CD4-positive, CD25-positive, alpha-beta regulatory T cell (primary cell): Measurements from ENCODE around the gene SPATA20. TPM values are rescaled to one million over a fixed set of nuclear protein-coding genes. Genes with fewer than 3 reads are reported as not detected.

Experiments
- ATAC-seq, 2 donors: fragments of 150-1000 bp; cut with Tn5 transposase; one replicate each; pipeline ENCODE4 v1.10.0; 2021; ENCODE audit warnings: low read depth in 2 of 2, moderate number of reproducible peaks in 2 of 2, moderate library complexity in 1 of 2
- DNase-seq, 3 donors: peaks; one replicate each; pipeline versions ENCODE4 v3.0.0 to v3.0.0-alpha.2; 2012 to 2022; ENCODE audit warnings: mixed read lengths in 1 of 3
- H3K27ac ChIP-seq: one replicate; pipeline ENCODE4 v1.7.0; 2013; ENCODE audit warnings: mild to moderate bottlenecking, low read length; ENCODE audit not compliant: insufficient read depth, poor library complexity, severe bottlenecking
- H3K27me3 ChIP-seq: one replicate; pipeline ENCODE4 v1.7.0; 2013; ENCODE audit warnings: low read length; ENCODE audit not compliant: control insufficient read depth, insufficient read depth
- H3K36me3 ChIP-seq: one replicate; pipeline ENCODE4 v1.7.0; 2013; ENCODE audit warnings: mild to moderate bottlenecking, low read length, moderate library complexity; ENCODE audit not compliant: control insufficient read depth, insufficient read depth
- H3K4me1 ChIP-seq: 2 replicates; pipeline ENCODE4 v1.7.0; 2013; ENCODE audit warnings: mild to moderate bottlenecking, low read length; ENCODE audit not compliant: insufficient read depth, control insufficient read depth, poor library complexity, severe bottlenecking
- H3K4me3 ChIP-seq: one replicate; pipeline ENCODE4 v1.7.0; 2013; ENCODE audit warnings: low read depth, mild to moderate bottlenecking, low read length, moderate library complexity
- H3K9me3 ChIP-seq, 2 experiments: 1 replicate in 1 of 2; 2 replicates in 1 of 2; pipeline ENCODE4 v1.7.0; 2013; ENCODE audit warnings: low read length in 2 of 2, mild to moderate bottlenecking in 1 of 2, moderate library complexity in 1 of 2; ENCODE audit not compliant: control insufficient read depth in 2 of 2
- H3K27ac Mint-ChIP-seq, 3 donors: one replicate each; pipeline ENCODE4 v1.8.0; 2020 to 2022; ENCODE audit warnings: mild to moderate bottlenecking in 3 of 3, mixed read lengths in 3 of 3, moderate library complexity in 2 of 3
- H3K27me3 Mint-ChIP-seq: one replicate; pipeline ENCODE4 v1.8.0; 2022; ENCODE audit warnings: mild to moderate bottlenecking, mixed read lengths
- H3K36me3 Mint-ChIP-seq: one replicate; pipeline ENCODE4 v1.8.0; 2020; ENCODE audit warnings: mixed read lengths
- H3K4me1 Mint-ChIP-seq, 4 donors: one replicate each; pipeline ENCODE4 v1.8.0; 2020 to 2022; ENCODE audit warnings: mixed read lengths in 4 of 4, mild to moderate bottlenecking in 1 of 4
- H3K4me3 Mint-ChIP-seq, 4 donors: one replicate each; pipeline ENCODE4 v1.8.0; 2020 to 2022; ENCODE audit warnings: mild to moderate bottlenecking in 4 of 4, mixed read lengths in 4 of 4, moderate library complexity in 3 of 4
- H3K9me3 Mint-ChIP-seq, 7 donors: one replicate each; pipeline ENCODE4 v1.8.0; 2020 to 2022; ENCODE audit warnings: mixed read lengths in 7 of 7, mild to moderate bottlenecking in 3 of 7, moderate library complexity in 2 of 7
- polyA plus RNA-seq, 4 donors: library from polyadenylated mRNA; unstranded; fragments of 300-500 nt; fragmentation: Illumina TruSeq; gene quantifications; one replicate each; pipeline ENCODE4 v1.2.3, GENCODE V29; 2021
- total RNA-seq: library from RNA; stranded (reverse); gene quantifications from one replicate; pipeline ENCODE4 v1.2.3, GENCODE V29; 2022

SPATA20 gene
- total and polyA plus RNA-seq, 5 donors from 2014 or later, result 5.8 to 26.8 (median 6.7) TPM

- no peak for ATAC-seq
- no peaks in the 10 kb centered on the region for H3K9me3 Mint-ChIP-seq
Measured at GRCh38 chr17:50517011-50517410, 30.0 kb upstream of the SPATA20 start.

GRCh38 chr17:50517504-50518383 lies 29.2 kb upstream of the SPATA20 start:
- H3K9me3 Mint-ChIP-seq, result no peaks in the 10 kb centered on the region

More at GRCh38 chr17:50517011-50517410, 30.0 kb upstream of the SPATA20 start:
- Histone ChIP-seq H3K27me3 (no peaks in the 10 kb centered on the region), H3K4me3 (no peak overlapping the region), H3K36me3 (no peaks in the 10 kb centered on the region), H3K4me1 (no peaks in the 10 kb centered on the region), H3K27ac (no peak overlapping the region), H3K9me3 (no peaks in the 10 kb centered on the region)
- Mint-ChIP-seq H3K27ac (peak overlapping the region in 1 of 3 donors; percentile 15), H3K27me3 (no peaks in the 10 kb centered on the region), H3K4me1 (peaks cover 0 to 17% (median 9%) of the 10 kb centered on the region in 4 donors), H3K4me3 (no peak overlapping the region), H3K36me3 (no peaks in the 10 kb centered on the region)
- DNase-seq, result no peak

GRCh38 chr17:50518384-50519023 lies 28.5 kb upstream of the SPATA20 start:
- no peaks in the 10 kb centered on the region for H3K36me3 ChIP-seq
- no peak overlapping the region for H3K4me3 ChIP-seq
- H3K4me1 ChIP-seq, result no peaks in the 10 kb centered on the region
- Mint-ChIP-seq H3K27me3 (no peaks in the 10 kb centered on the region), H3K4me1 (peaks cover 0 to 9% (median 6%) of the 10 kb centered on the region in 4 donors), H3K36me3 (no peaks in the 10 kb centered on the region), H3K4me3 (peak overlapping the region in 1 of 4 donors; percentile 68), H3K9me3 (no peaks in the 10 kb centered on the region), H3K27ac (no peak overlapping the region)
- DNase-seq (no peak), ATAC-seq (no peak)
- H3K9me3 ChIP-seq, result no peaks in the 10 kb centered on the region
- no peaks in the 10 kb centered on the region for H3K27me3 ChIP-seq
- H3K27ac ChIP-seq, result no peak overlapping the region

More at GRCh38 chr17:50517504-50518383, 29.2 kb upstream of the SPATA20 start:
- H3K36me3 ChIP-seq, result no peaks in the 10 kb centered on the region
- DNase-seq (no peak), ATAC-seq (no peak)
- no peaks in the 10 kb centered on the region for H3K27me3 ChIP-seq
- peak overlapping the region in 1 of 3 donors; percentile 15 for H3K27ac Mint-ChIP-seq
- H3K4me3 ChIP-seq, result no peak overlapping the region
- H3K9me3 ChIP-seq, result no peaks in the 10 kb centered on the region
- H3K36me3 Mint-ChIP-seq, result no peaks in the 10 kb centered on the region
- H3K27ac ChIP-seq, result no peak overlapping the region
- H3K4me3 Mint-ChIP-seq, result peak overlapping the region in 1 of 4 donors; percentile 4
- H3K4me1 ChIP-seq, result no peaks in the 10 kb centered on the region
- H3K4me1 Mint-ChIP-seq, result peaks cover 0 to 10% (median 6%) of the 10 kb centered on the region in 4 donors
- no peaks in the 10 kb centered on the region for H3K27me3 Mint-ChIP-seq

GRCh38 chr17:50519141-50519834 lies 27.7 kb upstream of the SPATA20 start:
- no peak overlapping the region for H3K27ac ChIP-seq
- Mint-ChIP-seq H3K9me3 (no peaks in the 10 kb centered on the region), H3K27ac (no peak overlapping the region), H3K27me3 (no peaks in the 10 kb centered on the region), H3K4me1 (peaks cover 0 to 9% (median 6%) of the 10 kb centered on the region in 4 donors), H3K4me3 (no peak overlapping the region), H3K36me3 (no peaks in the 10 kb centered on the region)
- ATAC-seq, result no peak
- H3K36me3 ChIP-seq, result no peaks in the 10 kb centered on the region
- H3K27me3 ChIP-seq, result no peaks in the 10 kb centered on the region
- no peaks in the 10 kb centered on the region for H3K9me3 ChIP-seq
- no peaks in the 10 kb centered on the region for H3K4me1 ChIP-seq
- no peak overlapping the region for H3K4me3 ChIP-seq
- DNase-seq, result no peak

GRCh38 chr17:50520483-50520882 lies 26.5 kb upstream of the SPATA20 start:
- H3K27ac ChIP-seq, result no peak overlapping the region
- H3K4me1 ChIP-seq, result no peaks in the 10 kb centered on the region
- DNase-seq (no peak), ATAC-seq (no peak)
- no peaks in the 10 kb centered on the region for H3K36me3 ChIP-seq
- no peaks in the 10 kb centered on the region for H3K9me3 Mint-ChIP-seq
- H3K4me3 ChIP-seq, result no peak overlapping the region
- no peaks in the 10 kb centered on the region for H3K27me3 ChIP-seq
- H3K9me3 ChIP-seq, result no peaks in the 10 kb centered on the region
- no peak overlapping the region for H3K4me3 Mint-ChIP-seq
- H3K4me1 Mint-ChIP-seq, result peaks cover 0 to 9% (median 4%) of the 10 kb centered on the region in 4 donors
- H3K27me3 Mint-ChIP-seq, result no peaks in the 10 kb centered on the region
- H3K27ac Mint-ChIP-seq, result peak overlapping the region in 1 of 3 donors; percentile 71
- H3K36me3 Mint-ChIP-seq, result no peaks in the 10 kb centered on the region

GRCh38 chr17:50521514-50521913 lies 25.5 kb upstream of the SPATA20 start:
- DNase-seq (no peak), ATAC-seq (no peak)
- no peaks in the 10 kb centered on the region for H3K27me3 ChIP-seq
- H3K4me1 ChIP-seq, result no peaks in the 10 kb centered on the region
- H3K27ac ChIP-seq, result no peak overlapping the region
- Mint-ChIP-seq H3K27me3 (no peaks in the 10 kb centered on the region), H3K4me3 (no peak overlapping the region), H3K27ac (no peak overlapping the region), H3K4me1 (peaks cover 0 to 9% (median 3%) of the 10 kb centered on the region in 4 donors), H3K9me3 (no peaks in the 10 kb centered on the region), H3K36me3 (no peaks in the 10 kb centered on the region)
- no peaks in the 10 kb centered on the region for H3K36me3 ChIP-seq
- H3K4me3 ChIP-seq, result no peak overlapping the region
- no peaks in the 10 kb centered on the region for H3K9me3 ChIP-seq

GRCh38 chr17:50522766-50523165 lies 24.2 kb upstream of the SPATA20 start:
- no peak overlapping the region for H3K4me3 ChIP-seq
- H3K4me3 Mint-ChIP-seq, result peak overlapping the region in 1 of 4 donors; percentile 3
- H3K9me3 Mint-ChIP-seq, result no peaks in the 10 kb centered on the region
- H3K27me3 ChIP-seq, result no peaks in the 10 kb centered on the region
- no peaks in the 10 kb centered on the region for H3K36me3 Mint-ChIP-seq
- H3K27ac Mint-ChIP-seq, result no peak overlapping the region
- no peaks in the 10 kb centered on the region for H3K4me1 Mint-ChIP-seq
- no peaks in the 10 kb centered on the region for H3K36me3 ChIP-seq
- H3K9me3 ChIP-seq, result no peaks in the 10 kb centered on the region
- no peaks in the 10 kb centered on the region for H3K4me1 ChIP-seq
- H3K27me3 Mint-ChIP-seq, result no peaks in the 10 kb centered on the region
- no peak overlapping the region for H3K27ac ChIP-seq
- no peak for ATAC-seq
- DNase-seq, result no peak
